GM12891 (cell line): ENCODE results near the gene CBX7.

Experiments used
- POLR2AphosphoS5 ChIP-seq: IDR thresholded peaks from 2 replicates; pipeline ENCODE4 v1.6.1; 2011; ENCODE audit warnings: low read depth, low read length, control low read depth
- POU2F2 ChIP-seq: IDR thresholded peaks from 2 replicates; pipeline ENCODE4 v1.6.1; 2011; ENCODE audit warnings: low read depth, mild to moderate bottlenecking, control low read depth, low read length, moderate library complexity
- TAF1 ChIP-seq: IDR thresholded peaks from 2 replicates; pipeline ENCODE4 v1.6.1; 2011; ENCODE audit warnings: low read depth, low read length, control low read depth

DNA sequence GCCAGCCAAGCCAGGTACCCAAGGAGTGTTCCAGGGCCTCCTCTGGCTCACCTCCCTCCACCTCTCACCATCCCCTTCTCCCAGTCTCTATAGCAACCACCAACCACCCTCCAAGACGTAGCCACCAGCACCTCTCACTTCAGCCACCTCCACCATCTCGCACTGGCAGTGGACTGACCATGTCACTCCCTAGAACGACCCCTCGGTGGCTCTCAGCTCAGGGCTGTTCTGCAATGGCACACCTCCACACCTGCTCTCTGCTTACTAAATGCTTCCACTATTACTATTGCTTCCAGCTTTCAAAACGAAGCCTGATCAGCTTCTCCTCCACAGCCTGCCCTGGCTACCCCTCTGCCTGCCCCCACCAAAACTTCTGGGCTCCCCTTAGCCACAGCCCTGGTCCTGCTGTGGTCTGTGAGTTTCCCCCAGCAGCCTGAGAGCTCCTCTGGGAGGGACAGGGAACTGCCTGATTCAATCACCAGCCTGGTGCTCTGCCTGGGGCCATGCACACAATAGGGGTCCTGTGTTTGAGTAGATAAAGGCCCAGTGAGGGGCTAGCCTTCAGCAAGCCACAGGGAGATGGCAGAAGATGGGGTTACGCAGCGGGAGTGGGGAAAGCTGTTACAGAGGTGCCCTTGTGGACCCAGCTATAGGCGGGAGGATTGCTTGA, 17.5 kb upstream of the CBX7 start:
- no peak for TF ChIP-seq TAF1
- no peak for TF ChIP-seq POLR2AphosphoS5
- no peak for TF ChIP-seq POU2F2
